Measurements from ENCODE around the gene ZBTB17.

ZBTB17 gene

GRCh38 chr1:15951341-15952153 is 24.4 kb downstream of the ZBTB17 start:
- Histone ChIP-seq H3K36me3 (ENCODE audit: control insufficient read depth, insufficient read depth, low read length) (no peaks in the 10 kb centered on the region), H3K27me3 (ENCODE audit: control insufficient read depth, insufficient read depth, low read length) (no peaks in the 10 kb centered on the region), H3K4me2 (ENCODE audit: low read length) (no peak overlapping the region), H3K79me2 (peaks cover 12% of the 10 kb centered on the region), H3K4me1 (peaks cover 8% of the 10 kb centered on the region), H3K4me3 (ENCODE audit: low read depth, low read length) (no peak overlapping the region), H3K9me3 (ENCODE audit: control insufficient read depth, low read length) (no peaks in the 10 kb centered on the region), H3K9ac (no peak overlapping the region), H2AFZ (no peak overlapping the region), H3K27ac (no peak overlapping the region)
- no peak for TF ChIP-seq CTCF (IDR thresholded peaks at IDR 0.05)

GRCh38 chr1:15950763-15951295 is 25.1 kb downstream of the ZBTB17 start:
- Histone ChIP-seq H2AFZ (no peak overlapping the region), H3K36me3 (ENCODE audit: control insufficient read depth, insufficient read depth, low read length) (no peaks in the 10 kb centered on the region), H3K9me3 (ENCODE audit: control insufficient read depth, low read length) (no peaks in the 10 kb centered on the region), H3K9ac (no peak overlapping the region), H3K79me2 (peaks cover 8% of the 10 kb centered on the region), H3K27me3 (ENCODE audit: control insufficient read depth, insufficient read depth, low read length) (no peaks in the 10 kb centered on the region), H3K4me1 (peaks cover 8% of the 10 kb centered on the region), H3K4me2 (ENCODE audit: low read length) (no peak overlapping the region), H3K27ac (no peak overlapping the region), H3K4me3 (ENCODE audit: low read depth, low read length) (no peak overlapping the region)
- TF ChIP-seq CTCF (IDR thresholded peaks at IDR 0.05), result no peak

- no peaks in the 10 kb centered on the region for H3K36me3 ChIP-seq (ENCODE audit: control insufficient read depth, insufficient read depth, low read length)
- H3K4me1 ChIP-seq, result peaks cover 8% of the 10 kb centered on the region
- no peak overlapping the region for H3K4me2 ChIP-seq (ENCODE audit: low read length)
- H3K9me3 ChIP-seq (ENCODE audit: control insufficient read depth, low read length), result no peaks in the 10 kb centered on the region
- TF ChIP-seq CTCF (IDR thresholded peaks at IDR 0.05), result no peak
- H3K79me2 ChIP-seq, result peaks cover 6% of the 10 kb centered on the region
- no peak overlapping the region for H3K4me3 ChIP-seq (ENCODE audit: low read depth, low read length)
- no peak overlapping the region for H2AFZ ChIP-seq
- no peak overlapping the region for H3K9ac ChIP-seq
- H3K27me3 ChIP-seq (ENCODE audit: control insufficient read depth, insufficient read depth, low read length), result no peaks in the 10 kb centered on the region
- H3K27ac ChIP-seq, result no peak overlapping the region
These were observed 25.6 kb downstream of the ZBTB17 start for GRCh38 chr1:15950302-15950701.

GRCh38 chr1:15949453-15950245 is 26.3 kb downstream of the ZBTB17 start:
- peaks cover 8% of the 10 kb centered on the region for H3K4me1 ChIP-seq
- H3K27ac ChIP-seq, result peak overlapping the region; percentile 57
- H2AFZ ChIP-seq, result no peak overlapping the region
- no peaks in the 10 kb centered on the region for H3K27me3 ChIP-seq (ENCODE audit: control insufficient read depth, insufficient read depth, low read length)
- no peaks in the 10 kb centered on the region for H3K9me3 ChIP-seq (ENCODE audit: control insufficient read depth, low read length)
- no peak overlapping the region for H3K4me3 ChIP-seq (ENCODE audit: low read depth, low read length)
- no peaks in the 10 kb centered on the region for H3K36me3 ChIP-seq (ENCODE audit: control insufficient read depth, insufficient read depth, low read length)
- H3K4me2 ChIP-seq (ENCODE audit: low read length), result peak overlapping the region; percentile 39
- no peak overlapping the region for H3K9ac ChIP-seq
- TF ChIP-seq CTCF (IDR thresholded peaks at IDR 0.05), result no peak
- H3K79me2 ChIP-seq, result peaks cover 6% of the 10 kb centered on the region

Measured in parathyroid adenoma (tissue), 2 donors.